ENCODE measurements around the gene CEP131.

Gene CEP131

DNA sequence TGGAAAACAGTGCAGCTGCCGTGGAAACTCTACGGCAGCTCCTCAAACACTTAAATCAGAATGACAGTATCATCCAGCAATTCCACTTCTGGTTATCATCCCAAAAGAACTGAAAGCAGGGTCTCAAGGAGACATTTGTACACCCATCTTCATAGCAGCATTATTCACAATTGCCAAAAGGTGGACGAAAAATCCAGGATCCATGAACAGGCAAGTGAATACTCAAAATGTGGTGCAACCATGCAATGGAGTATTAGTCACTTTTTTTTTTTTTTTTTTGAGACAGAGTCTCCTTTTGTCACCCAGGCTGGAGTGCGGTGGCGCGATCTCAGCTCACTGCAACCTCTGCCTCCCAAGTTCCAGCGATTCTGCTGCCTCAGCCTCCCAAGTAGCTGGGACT, 46.1 kb downstream of the CEP131 start:
- no peak for DNase-seq (ENCODE audit: low read depth)
- TF ChIP-seq, protein P1, sequence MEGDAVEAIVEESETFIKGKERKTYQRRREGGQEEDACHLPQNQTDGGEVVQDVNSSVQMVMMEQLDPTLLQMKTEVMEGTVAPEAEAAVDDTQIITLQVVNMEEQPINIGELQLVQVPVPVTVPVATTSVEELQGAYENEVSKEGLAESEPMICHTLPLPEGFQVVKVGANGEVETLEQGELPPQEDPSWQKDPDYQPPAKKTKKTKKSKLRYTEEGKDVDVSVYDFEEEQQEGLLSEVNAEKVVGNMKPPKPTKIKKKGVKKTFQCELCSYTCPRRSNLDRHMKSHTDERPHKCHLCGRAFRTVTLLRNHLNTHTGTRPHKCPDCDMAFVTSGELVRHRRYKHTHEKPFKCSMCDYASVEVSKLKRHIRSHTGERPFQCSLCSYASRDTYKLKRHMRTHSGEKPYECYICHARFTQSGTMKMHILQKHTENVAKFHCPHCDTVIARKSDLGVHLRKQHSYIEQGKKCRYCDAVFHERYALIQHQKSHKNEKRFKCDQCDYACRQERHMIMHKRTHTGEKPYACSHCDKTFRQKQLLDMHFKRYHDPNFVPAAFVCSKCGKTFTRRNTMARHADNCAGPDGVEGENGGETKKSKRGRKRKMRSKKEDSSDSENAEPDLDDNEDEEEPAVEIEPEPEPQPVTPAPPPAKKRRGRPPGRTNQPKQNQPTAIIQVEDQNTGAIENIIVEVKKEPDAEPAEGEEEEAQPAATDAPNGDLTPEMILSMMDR (IDR thresholded peaks at IDR 0.05; ENCODE audit: low read depth, low read length, missing control alignments) = no peak

DNA sequence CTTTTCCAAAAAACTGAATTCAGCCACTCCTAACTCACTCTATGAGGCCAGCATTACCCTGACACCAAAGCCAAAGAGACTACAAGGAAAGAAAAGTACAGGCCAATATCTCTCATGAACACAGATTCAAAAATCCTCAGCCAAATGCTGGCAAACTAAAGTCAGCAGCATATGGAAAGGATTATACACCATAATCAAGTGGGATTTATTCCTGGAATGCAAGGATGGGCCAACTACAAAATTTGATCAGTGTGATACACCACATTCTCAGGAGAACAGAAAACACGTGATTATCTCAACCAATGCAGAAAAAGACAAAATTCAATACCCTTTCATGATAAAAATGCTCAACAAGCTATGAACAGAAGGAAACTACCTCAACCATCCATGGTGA, 49.0 kb downstream of the CEP131 start:
- DNase-seq (ENCODE audit: low read depth) = no peak
- TF ChIP-seq, protein P1 (IDR thresholded peaks at IDR 0.05; ENCODE audit: low read depth, low read length, missing control alignments) = no peak
- no peak overlapping the region for H3K4me3 ChIP-seq (ENCODE audit: low read depth, low read length)

More for the DNA sequence above, 46.1 kb downstream of the CEP131 start:
- no peak overlapping the region for H3K4me3 ChIP-seq (ENCODE audit: low read depth, low read length)

DNA sequence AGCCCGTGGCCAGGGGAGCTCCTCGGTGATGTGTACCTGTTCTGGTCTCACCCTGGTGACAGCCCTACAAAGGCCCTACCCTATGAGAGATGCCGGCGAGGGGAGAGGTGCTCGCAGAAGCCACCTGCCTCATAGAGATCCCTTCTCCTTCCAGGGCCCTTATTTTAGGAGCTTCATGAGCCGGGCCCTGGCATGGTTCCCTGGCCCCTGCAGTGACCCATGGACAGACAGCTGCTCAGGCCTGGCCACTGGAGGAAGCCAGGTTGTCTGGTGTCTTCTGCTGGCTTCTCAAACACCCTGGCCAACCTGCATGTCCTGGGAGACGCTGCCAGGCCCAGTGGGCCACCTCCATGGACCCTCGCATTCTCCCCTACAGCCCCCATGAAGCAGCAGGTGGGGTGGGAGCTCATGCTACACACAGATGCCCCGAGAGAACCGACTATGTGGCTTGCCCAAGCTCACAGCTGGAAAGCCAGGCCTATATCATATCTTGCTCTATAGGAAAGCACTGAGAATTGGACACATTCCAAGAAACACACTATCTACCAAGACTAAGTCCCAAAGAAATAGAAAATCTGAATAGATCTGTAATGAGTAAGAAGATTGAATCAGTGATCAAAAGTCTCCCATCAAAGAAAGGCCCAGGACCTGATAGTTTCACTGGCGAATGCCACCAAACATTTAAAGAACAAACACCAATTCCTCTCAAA, 49.6 kb downstream of the CEP131 start:
- DNase-seq (ENCODE audit: low read depth) = no peak
- no peak overlapping the region for H3K4me3 ChIP-seq (ENCODE audit: low read depth, low read length)
- TF ChIP-seq, protein P1 (IDR thresholded peaks at IDR 0.05; ENCODE audit: low read depth, low read length, missing control alignments) = no peak

DNA sequence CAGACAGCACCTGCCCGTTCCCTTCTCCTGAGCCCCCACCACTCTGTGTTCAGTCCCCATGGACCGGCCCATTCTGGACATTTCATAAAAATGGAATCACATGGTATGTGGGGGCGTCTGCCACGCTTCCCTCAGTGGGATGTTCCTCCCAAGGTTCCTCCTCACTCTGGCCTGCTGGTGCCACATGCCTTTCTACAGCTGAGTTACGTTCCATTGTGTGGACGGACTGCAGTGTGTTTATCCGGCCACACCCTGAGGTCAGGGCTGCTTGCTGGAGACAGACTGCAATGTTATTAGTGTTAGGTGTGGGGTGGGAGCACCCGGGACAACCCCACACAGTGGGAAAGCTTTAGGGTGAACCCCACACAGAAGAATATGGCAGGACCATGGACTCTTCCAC, 50.8 kb downstream of the CEP131 start:
- H3K4me3 ChIP-seq (ENCODE audit: low read depth, low read length) = no peak overlapping the region
- DNase-seq (ENCODE audit: low read depth) = no peak
- TF ChIP-seq, protein P1 (IDR thresholded peaks at IDR 0.05; ENCODE audit: low read depth, low read length, missing control alignments) = no peak

DNA sequence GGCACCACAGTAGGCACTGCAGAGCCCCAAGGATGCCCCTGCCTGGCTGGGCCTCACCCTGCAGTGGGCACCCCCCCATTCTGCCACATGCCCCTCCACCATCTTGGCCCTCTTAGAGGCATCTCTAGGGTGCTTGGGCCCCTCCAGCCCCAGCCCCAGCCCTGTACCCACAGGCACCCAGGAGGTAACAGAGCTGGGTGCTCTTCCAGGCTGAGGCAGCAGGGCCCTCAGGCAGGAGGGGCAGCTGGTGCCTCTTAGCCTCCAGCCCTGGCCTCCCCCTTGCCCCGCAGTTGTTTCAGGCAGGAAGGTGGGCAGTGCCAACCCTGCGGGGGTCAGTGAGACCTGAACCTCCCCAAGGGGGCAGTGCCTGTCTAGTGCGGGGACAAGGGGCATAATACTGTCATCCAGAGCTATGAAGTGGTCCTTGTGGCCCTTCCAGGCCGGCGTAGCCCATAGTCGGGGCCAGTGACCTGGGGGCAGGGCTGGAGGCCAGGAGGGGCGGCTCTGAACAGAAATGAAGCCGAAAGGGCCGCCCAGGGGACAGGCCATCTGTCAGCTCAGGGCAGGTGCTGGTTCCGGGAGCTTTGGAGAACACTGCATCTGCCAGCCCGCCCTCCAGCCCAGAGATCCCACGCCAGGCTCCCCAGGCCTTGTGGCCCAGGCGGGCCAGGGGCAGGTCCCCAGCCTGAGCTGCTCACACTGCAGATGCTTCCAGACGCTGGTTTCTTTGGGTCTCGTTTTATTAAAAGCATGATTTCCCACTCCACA, 51.9 kb downstream of the CEP131 start:
- TF ChIP-seq, protein P1 (IDR thresholded peaks at IDR 0.05; ENCODE audit: low read depth, low read length, missing control alignments) = no peak
- no peak for DNase-seq (ENCODE audit: low read depth)
- H3K4me3 ChIP-seq (ENCODE audit: low read depth, low read length) = no peak overlapping the region

DNA sequence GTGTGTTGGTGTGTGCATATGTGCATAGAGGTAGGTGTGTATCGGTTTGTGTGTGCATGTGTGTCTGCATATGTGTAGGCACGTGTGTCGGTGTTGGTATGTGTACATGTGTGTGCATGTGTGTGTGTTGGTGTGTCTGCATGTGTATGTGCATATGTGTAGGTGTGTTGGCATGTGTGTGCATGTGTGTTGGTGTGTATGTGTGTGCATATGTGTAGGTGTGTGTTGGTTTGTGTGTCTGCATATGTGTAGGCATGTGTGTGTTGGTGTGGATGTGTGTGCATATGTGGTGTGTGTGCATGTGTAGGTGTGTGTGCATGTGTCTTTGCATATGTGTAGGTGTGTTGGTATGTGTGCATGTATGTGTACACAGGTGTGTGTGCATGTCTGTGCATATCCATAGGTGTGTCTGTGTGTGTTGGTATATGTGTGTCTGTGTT, 52.9 kb downstream of the CEP131 start:
- DNase-seq (ENCODE audit: low read depth) = no peak
- no peak overlapping the region for H3K4me3 ChIP-seq (ENCODE audit: low read depth, low read length)
- TF ChIP-seq, protein P1 (IDR thresholded peaks at IDR 0.05; ENCODE audit: low read depth, low read length, missing control alignments) = no peak

All from GM12864 (cell line).